ENCODE data around the gene IGFLR1. TPM values are rescaled to one million over a fixed set of nuclear protein-coding genes. Genes with fewer than 3 reads are reported as not detected.

IGFLR1 gene
- total RNA-seq, 1 donor from 2014 or later = 2.4 TPM

DNA sequence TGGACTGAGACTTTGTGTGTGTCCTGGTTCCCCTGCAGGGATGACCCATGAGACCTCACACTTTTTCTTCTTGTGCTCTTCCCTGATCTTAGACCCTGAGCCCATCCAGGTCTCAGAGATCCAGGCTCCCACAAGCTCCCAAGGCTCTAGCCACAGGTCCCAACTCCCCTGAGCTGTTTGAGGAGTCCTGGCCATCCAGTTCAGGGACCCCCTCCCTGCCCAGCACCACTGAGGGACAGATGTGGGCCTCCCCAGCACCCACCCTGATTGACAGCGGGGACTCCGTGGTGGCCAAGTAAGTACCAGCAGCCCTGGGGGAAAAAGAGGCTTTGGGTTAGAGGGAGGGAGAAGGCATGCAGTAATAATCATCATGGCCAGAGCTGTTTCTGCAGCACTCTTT, 17.4 kb upstream of the IGFLR1 start:
- H3K36me3 ChIP-seq (ENCODE audit: insufficient read depth, low read length) = peaks cover 4% of the 10 kb centered on the region
- no peak overlapping the region for H3K9ac ChIP-seq (ENCODE audit: low read length)
- Mint-ChIP-seq H3K4me1 (ENCODE audit: low read depth, unreplicated experiment) (peaks cover 16% of the 10 kb centered on the region), H3K27ac (ENCODE audit: unreplicated experiment) (no peak overlapping the region), H3K4me3 (ENCODE audit: unreplicated experiment) (peak overlapping the region; percentile 95), H3K36me3 (ENCODE audit: low read depth, unreplicated experiment) (peaks cover 11% of the 10 kb centered on the region), H3K27me3 (ENCODE audit: low read depth, unreplicated experiment) (peaks cover under 1% of the 10 kb centered on the region), H3K9me3 (ENCODE audit: unreplicated experiment) (no peaks in the 10 kb centered on the region)
- H3K4me2 ChIP-seq (ENCODE audit: low read length) = peak overlapping the region; percentile 96
- peaks cover 11% of the 10 kb centered on the region for H4K20me1 ChIP-seq (ENCODE audit: insufficient read depth, low read length)
- peaks cover 35% of the 10 kb centered on the region for H3K4me1 ChIP-seq (ENCODE audit: insufficient read depth, low read length)
- TF ChIP-seq, protein P1, sequence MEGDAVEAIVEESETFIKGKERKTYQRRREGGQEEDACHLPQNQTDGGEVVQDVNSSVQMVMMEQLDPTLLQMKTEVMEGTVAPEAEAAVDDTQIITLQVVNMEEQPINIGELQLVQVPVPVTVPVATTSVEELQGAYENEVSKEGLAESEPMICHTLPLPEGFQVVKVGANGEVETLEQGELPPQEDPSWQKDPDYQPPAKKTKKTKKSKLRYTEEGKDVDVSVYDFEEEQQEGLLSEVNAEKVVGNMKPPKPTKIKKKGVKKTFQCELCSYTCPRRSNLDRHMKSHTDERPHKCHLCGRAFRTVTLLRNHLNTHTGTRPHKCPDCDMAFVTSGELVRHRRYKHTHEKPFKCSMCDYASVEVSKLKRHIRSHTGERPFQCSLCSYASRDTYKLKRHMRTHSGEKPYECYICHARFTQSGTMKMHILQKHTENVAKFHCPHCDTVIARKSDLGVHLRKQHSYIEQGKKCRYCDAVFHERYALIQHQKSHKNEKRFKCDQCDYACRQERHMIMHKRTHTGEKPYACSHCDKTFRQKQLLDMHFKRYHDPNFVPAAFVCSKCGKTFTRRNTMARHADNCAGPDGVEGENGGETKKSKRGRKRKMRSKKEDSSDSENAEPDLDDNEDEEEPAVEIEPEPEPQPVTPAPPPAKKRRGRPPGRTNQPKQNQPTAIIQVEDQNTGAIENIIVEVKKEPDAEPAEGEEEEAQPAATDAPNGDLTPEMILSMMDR (IDR thresholded peaks at IDR 0.05; ENCODE audit: insufficient read depth, low read depth, low read length) = no peak
- TF ChIP-seq EZH2 (IDR thresholded peaks at IDR 0.05; ENCODE audit: insufficient read depth, low read length) = no peak
- no peak overlapping the region for H3K4me3 ChIP-seq (ENCODE audit: insufficient read depth, low read depth, low read length)
- H3K9me3 ChIP-seq (ENCODE audit: insufficient read depth, low read depth, low read length) = no peaks in the 10 kb centered on the region
- peaks cover 28% of the 10 kb centered on the region for H3K79me2 ChIP-seq (ENCODE audit: insufficient read depth, low read length)
- H2AFZ ChIP-seq (ENCODE audit: low read depth, low read length) = no peak overlapping the region
- DNase-seq (ENCODE audit: low read depth) = no peak
- no peak overlapping the region for H3K27ac ChIP-seq (ENCODE audit: low read depth, low read length)
- no peak for FAIRE-seq
- H3K27me3 ChIP-seq (ENCODE audit: insufficient read depth, low read length) = no peaks in the 10 kb centered on the region

DNA sequence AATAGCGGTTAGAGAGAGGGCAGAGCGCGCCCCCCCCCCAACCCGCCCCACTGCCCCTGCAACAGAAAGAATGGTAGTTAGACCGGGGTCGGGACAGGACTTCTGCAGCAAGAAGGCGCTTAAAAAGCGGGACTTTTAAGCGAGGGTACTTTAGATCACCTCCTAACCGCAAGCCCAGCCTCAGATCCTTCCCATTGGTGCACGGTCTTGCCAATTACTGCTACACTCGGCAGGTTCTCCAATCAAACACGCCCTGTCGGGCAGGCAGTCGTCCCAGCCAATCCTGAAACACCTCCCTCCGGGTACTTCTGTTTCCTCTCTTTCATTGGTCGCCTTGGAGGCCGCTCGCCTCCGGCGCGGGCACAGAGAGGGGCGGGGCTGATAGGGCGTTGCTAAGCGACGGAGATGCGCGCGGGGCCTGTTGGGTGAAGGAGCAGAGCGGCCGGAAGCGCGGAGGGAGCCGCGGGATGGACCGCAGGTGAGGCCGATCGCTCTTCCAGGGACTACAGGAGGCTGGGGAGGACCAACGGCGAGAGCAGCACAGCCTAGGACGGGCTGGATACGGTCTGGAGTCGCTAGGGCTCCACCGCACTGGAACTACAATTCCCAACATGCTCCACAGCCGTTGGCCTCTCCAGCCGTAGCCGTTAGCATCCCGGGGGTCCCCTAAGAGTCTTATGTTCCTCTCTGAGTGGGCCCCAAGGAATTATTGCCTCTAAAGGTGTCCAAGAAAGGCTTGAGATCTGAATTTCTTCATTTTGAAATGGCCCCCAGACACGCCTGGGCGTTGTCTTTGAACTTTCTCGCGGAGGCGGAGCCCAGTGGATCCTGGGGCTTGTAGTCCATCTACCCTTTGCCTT, 15.7 kb upstream of the IGFLR1 start, which contains the start of gene PROSER3:
TSS of gene PROSER3 (plus strand) at position 428 of the 860 bp plus-strand sequence. CDS start at position 468, 40 bp downstream.
- H3K27ac ChIP-seq (ENCODE audit: low read depth, low read length) = peak within 1 kb of the TSS; percentile 99
- peaks cover 31% of the 10 kb centered on the region for H3K79me2 ChIP-seq (ENCODE audit: insufficient read depth, low read length)
- H3K4me1 Mint-ChIP-seq (ENCODE audit: low read depth, unreplicated experiment) = peaks cover 16% of the 10 kb centered on the region
- peaks cover 35% of the 10 kb centered on the region for H3K4me1 ChIP-seq (ENCODE audit: insufficient read depth, low read length)
- H3K36me3 ChIP-seq (ENCODE audit: insufficient read depth, low read length) = peaks cover 6% of the 10 kb centered on the region
- peaks cover 16% of the 10 kb centered on the region for H4K20me1 ChIP-seq (ENCODE audit: insufficient read depth, low read length)
- peak within 1 kb of the TSS; percentile 95 for H3K4me3 Mint-ChIP-seq (ENCODE audit: unreplicated experiment)
- TF ChIP-seq, protein P1 (IDR thresholded peaks at IDR 0.05; ENCODE audit: insufficient read depth, low read depth, low read length) = no peak
- no peak for TF ChIP-seq EZH2 (IDR thresholded peaks at IDR 0.05; ENCODE audit: insufficient read depth, low read length)
- FAIRE-seq (peak; percentile 58), DNase-seq (ENCODE audit: low read depth) (peak; percentile 99)
- peaks cover 22% of the 10 kb centered on the region for H3K36me3 Mint-ChIP-seq (ENCODE audit: low read depth, unreplicated experiment)
- H3K4me2 ChIP-seq (ENCODE audit: low read length) = peak within 1 kb of the TSS; percentile 96
- peak within 1 kb of the TSS; percentile 86 for H2AFZ ChIP-seq (ENCODE audit: low read depth, low read length)
- peak within 1 kb of the TSS; percentile 97 for H3K27ac Mint-ChIP-seq (ENCODE audit: unreplicated experiment)
- H3K27me3 Mint-ChIP-seq (ENCODE audit: low read depth, unreplicated experiment) = peaks cover 2% of the 10 kb centered on the region
- H3K9me3 Mint-ChIP-seq (ENCODE audit: unreplicated experiment) = no peaks in the 10 kb centered on the region
- no peaks in the 10 kb centered on the region for H3K9me3 ChIP-seq (ENCODE audit: insufficient read depth, low read depth, low read length)
- H3K4me3 ChIP-seq (ENCODE audit: insufficient read depth, low read depth, low read length) = peak within 1 kb of the TSS; percentile 100
- peak within 1 kb of the TSS; percentile 99 for H3K9ac ChIP-seq (ENCODE audit: low read length)
- H3K27me3 ChIP-seq (ENCODE audit: insufficient read depth, low read length) = no peaks in the 10 kb centered on the region

Measured in astrocyte (in vitro differentiated cells and primary cell).